Neuronal stem cell (in vitro differentiated cells): Measurements from ENCODE around the gene SLC41A1.

Source experiments
- DNase-seq: peaks from one replicate; pipeline ENCODE4 v3.0.0-alpha.2; 2013; ENCODE audit warnings: low spot score
- H2AFZ ChIP-seq: one replicate; pipeline ENCODE4 v1.6.1; 2013; ENCODE audit warnings: mild to moderate bottlenecking, low read length, inconsistent platforms
- H2AK5ac ChIP-seq: 2 replicates; pipeline ENCODE4 v1.6.1; 2013; ENCODE audit warnings: low read depth, mild to moderate bottlenecking, inconsistent platforms, low read length, moderate library complexity, mixed read lengths
- H2BK120ac ChIP-seq: 2 replicates; pipeline ENCODE4 v1.6.1; 2013; ENCODE audit warnings: low read depth, mild to moderate bottlenecking, inconsistent platforms, low read length, moderate library complexity, mixed read lengths
- H2BK12ac ChIP-seq: one replicate; pipeline ENCODE4 v1.6.1; 2013; ENCODE audit warnings: low read length, inconsistent platforms
- H2BK15ac ChIP-seq: 2 replicates; pipeline ENCODE4 v1.6.1; 2013; ENCODE audit warnings: mild to moderate bottlenecking, low read length, inconsistent platforms, mixed read lengths
- H2BK5ac ChIP-seq: one replicate; pipeline ENCODE4 v1.6.1; 2013; ENCODE audit warnings: inconsistent platforms, mild to moderate bottlenecking, low read length, moderate library complexity
- H3K14ac ChIP-seq: one replicate; pipeline ENCODE4 v1.6.1; 2013; ENCODE audit warnings: low read length, inconsistent platforms
- H3K18ac ChIP-seq: 2 replicates; pipeline ENCODE4 v1.6.1; 2013; ENCODE audit warnings: low read length, inconsistent platforms
- H3K23ac ChIP-seq: 2 replicates; pipeline ENCODE4 v1.6.1; 2013; ENCODE audit warnings: low read depth, mild to moderate bottlenecking, mixed read lengths, low read length, inconsistent platforms; ENCODE audit not compliant: poor library complexity
- H3K27ac ChIP-seq: replicated peaks from 3 replicates; pipeline ENCODE4 v1.5.1; 2013; ENCODE audit warnings: low read length, inconsistent platforms
- H3K27me3 ChIP-seq, 3 experiments: 2 replicates each; pipeline ENCODE4 v1.6.1; 2013; ENCODE audit warnings: low read length in 3 of 3, mild to moderate bottlenecking in 2 of 3, inconsistent platforms in 1 of 3, low read depth in 1 of 3, mixed read lengths in 1 of 3, moderate library complexity in 1 of 3; ENCODE audit not compliant: control insufficient read depth in 3 of 3, insufficient read depth in 3 of 3
- H3K36me3 ChIP-seq, 2 donors: replicated peaks in 1 of 2; 2 replicates each; pipeline ENCODE4 v1.6.1; 2013; ENCODE audit warnings: low read length in 2 of 2; ENCODE audit not compliant: control insufficient read depth in 2 of 2, insufficient read depth in 2 of 2
- H3K4ac ChIP-seq: 2 replicates; pipeline ENCODE4 v1.6.1; 2013; ENCODE audit warnings: inconsistent platforms, mild to moderate bottlenecking, low read length, moderate library complexity
- H3K4me1 ChIP-seq, 2 donors: 1 replicate in 1 of 2; 2 replicates in 1 of 2; pipeline ENCODE4 v1.6.1; 2013; ENCODE audit warnings: low read length in 2 of 2, low read depth in 1 of 2; ENCODE audit not compliant: control insufficient read depth in 2 of 2, insufficient read depth in 1 of 2
- H3K4me2 ChIP-seq: one replicate; pipeline ENCODE4 v1.6.1; 2013; ENCODE audit warnings: mild to moderate bottlenecking, low read length, inconsistent platforms; ENCODE audit not compliant: insufficient read depth, poor library complexity, severe bottlenecking
- H3K4me3 ChIP-seq, 2 donors: 2 replicates each; pipeline ENCODE4 v1.5.1; 2013; ENCODE audit warnings: low read length in 2 of 2, mild to moderate bottlenecking in 2 of 2, inconsistent platforms in 1 of 2, moderate library complexity in 1 of 2
- H3K79me1 ChIP-seq: one replicate; pipeline ENCODE4 v1.6.1; 2013; ENCODE audit warnings: low read depth, mild to moderate bottlenecking, inconsistent platforms, low read length, moderate library complexity
- H3K9ac ChIP-seq: one replicate; pipeline ENCODE4 v1.6.1; 2013; ENCODE audit warnings: mild to moderate bottlenecking, low read depth, low read length, inconsistent platforms; ENCODE audit not compliant: poor library complexity
- H3K9me3 ChIP-seq, 2 donors: replicated peaks in 1 of 2; 2 replicates each; pipeline versions ENCODE3 to v1.6.1; 2013; ENCODE audit warnings: low read length in 2 of 2, mild to moderate bottlenecking in 2 of 2, inconsistent platforms in 1 of 2, low read depth in 1 of 2, mixed read lengths in 1 of 2, moderate library complexity in 1 of 2; ENCODE audit not compliant: control insufficient read depth in 2 of 2, insufficient read depth in 1 of 2
- H4K8ac ChIP-seq: one replicate; pipeline ENCODE4 v1.6.1; 2013; ENCODE audit warnings: low read depth, mild to moderate bottlenecking, inconsistent platforms, low read length, moderate library complexity
- H4K91ac ChIP-seq: one replicate; pipeline ENCODE4 v1.6.1; 2013; ENCODE audit warnings: low read length, low read depth, mild to moderate bottlenecking, inconsistent platforms; ENCODE audit not compliant: poor library complexity
- WGBS, 2 donors: extraction: QIAGEN DNeasy Blood & Tissue Kit; methylation state at CpG; one replicate each; pipeline ENCODE4 v1.1.7; 2013; ENCODE audit warnings: missing lambda C conversion rate in 2 of 2, mixed read lengths in 1 of 2; ENCODE audit not compliant: insufficient read length in 2 of 2, insufficient replicate concordance in 1 of 2; ENCODE audit errors: extremely low coverage in 2 of 2; 5-methylcytosine and 5-hydroxymethylcytosine counted together

The SLC41A1 gene

DNA sequence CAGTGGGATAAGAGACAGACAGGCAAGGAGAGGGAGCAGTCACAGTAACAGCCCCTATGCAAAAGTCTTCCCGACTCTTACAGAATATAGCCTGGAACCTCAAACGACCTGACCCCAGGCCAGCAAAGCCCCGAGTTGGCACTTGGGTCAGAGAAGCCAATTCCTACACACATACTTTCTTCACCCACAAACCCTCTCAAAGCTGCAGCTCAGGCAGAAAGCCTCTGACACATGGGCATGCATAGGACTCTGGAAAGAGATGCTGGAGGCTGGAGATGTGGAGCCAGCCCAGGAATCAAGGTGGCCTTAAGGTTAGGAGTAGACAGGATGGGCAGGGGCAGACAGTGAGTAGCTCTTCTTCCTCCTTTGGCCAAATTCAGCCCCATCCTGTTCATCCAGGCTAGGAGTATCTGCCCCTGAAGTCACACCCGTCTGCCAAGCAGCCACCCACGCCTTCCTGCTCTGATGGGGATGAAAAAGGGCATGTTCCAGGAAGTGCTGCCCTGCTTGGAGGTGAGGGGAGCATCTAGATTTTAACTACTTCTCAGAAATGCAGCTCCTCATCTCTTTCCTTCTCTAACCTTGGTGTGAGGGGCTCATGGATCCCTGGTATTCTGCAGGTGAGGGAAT, 7.8 kb downstream of the SLC41A1 start:
- H3K4me3 ChIP-seq = no peak overlapping the region
- no CpG with 5 or more reads among the region's 5 CpGs for WGBS, 2 donors
- H3K36me3 ChIP-seq = peaks cover 7 to 38% of the 10 kb centered on the region in 2 donors
- peak overlapping the region; percentile 32 for H3K9ac ChIP-seq
- no peak overlapping the region for H3K27ac ChIP-seq
- H4K8ac ChIP-seq = no peak overlapping the region
- no peak overlapping the region for H3K4me2 ChIP-seq
- H3K4me1 ChIP-seq = peaks cover 0 to 3% of the 10 kb centered on the region in 2 donors
- no peak overlapping the region for H3K14ac ChIP-seq
- H2AK5ac ChIP-seq = no peak overlapping the region
- no peak overlapping the region for H3K18ac ChIP-seq
- no peak overlapping the region for H3K23ac ChIP-seq
- H2BK5ac ChIP-seq = no peak overlapping the region
- no peak overlapping the region for H2BK120ac ChIP-seq
- H2BK12ac ChIP-seq = no peak overlapping the region
- no peaks in the 10 kb centered on the region for H3K27me3 ChIP-seq
- no peak for DNase-seq
- no peak overlapping the region for H4K91ac ChIP-seq
- no peak overlapping the region for H3K4ac ChIP-seq
- no peak overlapping the region for H2AFZ ChIP-seq
- peaks cover 4% of the 10 kb centered on the region for H3K79me1 ChIP-seq
- no peaks in the 10 kb centered on the region for H3K9me3 ChIP-seq
- H2BK15ac ChIP-seq = no peak overlapping the region

- no peak overlapping the region for H3K9ac ChIP-seq
- peaks cover 0 to 2% of the 10 kb centered on the region in 2 donors for H3K4me1 ChIP-seq
- H2AK5ac ChIP-seq = no peak overlapping the region
- H3K4ac ChIP-seq = no peak overlapping the region
- no CpG with 5 or more reads among the region's 2 CpGs for WGBS, 2 donors
- no peak overlapping the region for H2AFZ ChIP-seq
- H2BK12ac ChIP-seq = no peak overlapping the region
- no peak overlapping the region for H3K18ac ChIP-seq
- H3K27me3 ChIP-seq = no peaks in the 10 kb centered on the region
- H4K8ac ChIP-seq = no peak overlapping the region
- no peak overlapping the region for H3K14ac ChIP-seq
- no peak overlapping the region for H3K4me3 ChIP-seq
- no peak overlapping the region for H2BK15ac ChIP-seq
- no peak overlapping the region for H4K91ac ChIP-seq
- no peak overlapping the region for H2BK5ac ChIP-seq
- no peaks in the 10 kb centered on the region for H3K9me3 ChIP-seq
- H3K23ac ChIP-seq = no peak overlapping the region
- peaks cover 3 to 38% of the 10 kb centered on the region in 2 donors for H3K36me3 ChIP-seq
- no peak overlapping the region for H2BK120ac ChIP-seq
- H3K79me1 ChIP-seq = no peaks in the 10 kb centered on the region
- H3K27ac ChIP-seq = no peak overlapping the region
- DNase-seq = no peak
- no peak overlapping the region for H3K4me2 ChIP-seq
Measured at GRCh38 chr1:205804605-205805004, 8.4 kb downstream of the SLC41A1 start.

DNA sequence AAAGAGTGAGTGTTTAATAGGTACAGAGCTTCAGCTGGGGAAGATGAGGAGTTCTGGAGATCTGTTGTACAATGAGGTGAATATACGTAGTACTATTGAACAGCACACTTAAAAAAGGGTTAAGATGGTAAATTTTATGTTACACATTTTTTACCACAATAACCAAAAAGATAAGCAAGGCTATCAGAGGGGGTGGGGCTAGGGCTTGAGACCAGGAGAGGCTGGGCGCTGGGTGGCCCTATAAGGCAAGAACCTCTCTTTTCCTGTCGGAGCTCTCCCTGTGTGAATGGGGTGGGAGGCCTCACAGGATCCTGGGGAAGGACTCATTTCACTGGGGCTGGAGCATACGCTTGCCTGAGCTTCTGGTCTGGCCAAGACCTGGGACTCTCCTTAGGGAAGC, 9.0 kb downstream of the SLC41A1 start:
- H3K27me3 ChIP-seq = no peaks in the 10 kb centered on the region
- H2AK5ac ChIP-seq = peak overlapping the region; percentile 34
- H3K23ac ChIP-seq = no peak overlapping the region
- no peak overlapping the region for H4K91ac ChIP-seq
- H3K79me1 ChIP-seq = no peaks in the 10 kb centered on the region
- H2AFZ ChIP-seq = no peak overlapping the region
- no peak for DNase-seq
- no peak overlapping the region for H2BK15ac ChIP-seq
- no peak overlapping the region for H3K14ac ChIP-seq
- no peak overlapping the region for H2BK120ac ChIP-seq
- WGBS, 2 donors = no CpG with 5 or more reads among the region's 4 CpGs
- peaks cover 5 to 39% of the 10 kb centered on the region in 2 donors for H3K36me3 ChIP-seq
- no peak overlapping the region for H2BK5ac ChIP-seq
- no peak overlapping the region for H3K9ac ChIP-seq
- no peaks in the 10 kb centered on the region for H3K9me3 ChIP-seq
- no peak overlapping the region for H3K27ac ChIP-seq
- H4K8ac ChIP-seq = no peak overlapping the region
- no peak overlapping the region for H3K18ac ChIP-seq
- H3K4me3 ChIP-seq = no peak overlapping the region
- peaks cover 0 to 2% of the 10 kb centered on the region in 2 donors for H3K4me1 ChIP-seq
- no peak overlapping the region for H3K4me2 ChIP-seq
- no peak overlapping the region for H3K4ac ChIP-seq
- no peak overlapping the region for H2BK12ac ChIP-seq

DNA sequence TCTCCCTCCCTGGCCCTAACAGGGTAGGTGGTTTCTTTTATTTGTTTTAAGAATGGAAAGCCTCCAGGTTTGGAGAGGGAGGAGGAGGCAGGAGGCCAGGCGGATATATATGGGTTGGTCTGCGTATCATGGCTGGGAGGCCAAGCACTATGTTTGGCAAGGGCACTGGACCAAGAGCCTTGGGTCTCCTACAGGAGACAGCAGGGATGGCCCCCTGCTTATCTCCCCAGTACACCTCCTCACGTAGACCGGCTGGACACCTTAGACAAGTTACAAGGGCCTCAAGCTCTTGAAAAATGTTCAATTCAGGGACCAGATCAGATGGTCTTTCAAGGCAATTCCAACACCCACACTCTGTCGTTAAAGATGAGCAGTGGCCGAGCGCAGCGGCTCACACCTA, 10.9 kb downstream of the SLC41A1 start:
- Histone ChIP-seq H3K18ac (peak overlapping the region; percentile 45), H2BK120ac (no peak overlapping the region), H3K9ac (no peak overlapping the region), H3K4me2 (no peak overlapping the region), H2BK15ac (no peak overlapping the region), H3K27ac (no peak overlapping the region), H3K4me3 (no peak overlapping the region), H3K9me3 (no peaks in the 10 kb centered on the region), H3K27me3 (no peaks in the 10 kb centered on the region), H3K4ac (no peak overlapping the region), H3K4me1 (peaks cover 0 to 2% of the 10 kb centered on the region in 2 donors), H4K91ac (no peak overlapping the region), H2AFZ (no peak overlapping the region), H3K14ac (no peak overlapping the region), H2AK5ac (no peak overlapping the region), H2BK5ac (no peak overlapping the region), H3K36me3 (peaks cover 14 to 44% of the 10 kb centered on the region in 2 donors), H3K79me1 (no peaks in the 10 kb centered on the region), H3K23ac (no peak overlapping the region), H2BK12ac (no peak overlapping the region), H4K8ac (no peak overlapping the region)
- no CpG with 5 or more reads among the region's 8 CpGs for WGBS, 2 donors
- DNase-seq = no peak
